Transverse colon (tissue), 3 donors: ENCODE data around the gene TNNI3.

Source experiments
- EP300 ChIP-seq: sonication (generic); formaldehyde crosslinking; IDR thresholded peaks from one replicate; pipeline ENCODE4 v1.6.1; 2017; ENCODE audit warnings: antibody characterized with exemption, low read depth
- POLR2A ChIP-seq: fragments of 450-650 bp; IDR thresholded peaks from one replicate; pipeline ENCODE4 v1.6.1; 2016; ENCODE audit warnings: antibody characterized with exemption, mild to moderate bottlenecking, moderate library complexity
- TF ChIP-seq, protein P1 (sequence below), 5 experiments: fragments of 200-600 bp in 3 of 5; fragments of 450-650 bp in 2 of 5; sonication (generic) in 3 of 5; IDR thresholded peaks; 1 replicate in 2 of 5; 2 replicates in 3 of 5; pipeline ENCODE4 v1.5.1; 2016 to 2017; ENCODE audit warnings: antibody characterized with exemption in 5 of 5, inconsistent platforms in 3 of 5, mild to moderate bottlenecking in 2 of 5, moderate library complexity in 1 of 5

DNA sequence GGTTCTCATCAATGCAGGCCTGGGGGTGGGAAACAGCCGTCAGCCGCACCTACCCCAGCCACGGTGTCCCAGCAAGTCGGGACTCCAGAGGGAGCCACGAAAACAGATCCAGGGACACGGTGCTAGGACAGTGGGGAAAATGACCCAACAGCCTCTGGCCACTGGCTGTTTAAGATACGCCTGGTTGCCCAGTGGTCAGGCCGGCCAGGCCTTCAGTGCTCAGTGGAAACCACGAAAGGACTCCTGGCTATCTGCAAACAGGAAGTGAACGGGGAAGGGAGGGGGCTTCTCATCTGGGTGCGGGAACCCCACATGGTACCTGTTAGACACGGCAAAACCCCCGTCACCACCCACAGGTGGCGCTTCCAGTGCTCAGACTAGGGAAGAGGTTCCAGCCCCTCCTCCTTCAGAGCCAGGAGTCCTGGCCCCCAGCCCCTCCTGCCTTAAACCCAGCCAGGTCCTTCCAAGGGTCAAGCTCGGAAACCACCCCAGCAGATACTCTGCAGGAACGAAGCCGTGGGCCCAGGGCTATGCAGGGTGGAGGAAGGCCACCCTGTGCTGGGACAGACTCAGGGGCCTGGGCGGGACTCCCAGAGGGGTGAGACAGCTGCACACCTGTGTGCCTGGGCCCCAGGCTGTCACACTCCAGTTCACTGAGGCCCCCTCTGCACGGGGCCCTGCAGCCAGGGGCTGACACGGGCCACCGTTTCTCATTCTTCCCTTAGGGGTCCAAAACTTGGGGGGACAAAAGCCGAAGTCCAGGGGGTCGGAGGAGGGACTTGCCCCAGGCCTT is 44.6 kb downstream of the TNNI3 start:
- TF ChIP-seq, protein P1, sequence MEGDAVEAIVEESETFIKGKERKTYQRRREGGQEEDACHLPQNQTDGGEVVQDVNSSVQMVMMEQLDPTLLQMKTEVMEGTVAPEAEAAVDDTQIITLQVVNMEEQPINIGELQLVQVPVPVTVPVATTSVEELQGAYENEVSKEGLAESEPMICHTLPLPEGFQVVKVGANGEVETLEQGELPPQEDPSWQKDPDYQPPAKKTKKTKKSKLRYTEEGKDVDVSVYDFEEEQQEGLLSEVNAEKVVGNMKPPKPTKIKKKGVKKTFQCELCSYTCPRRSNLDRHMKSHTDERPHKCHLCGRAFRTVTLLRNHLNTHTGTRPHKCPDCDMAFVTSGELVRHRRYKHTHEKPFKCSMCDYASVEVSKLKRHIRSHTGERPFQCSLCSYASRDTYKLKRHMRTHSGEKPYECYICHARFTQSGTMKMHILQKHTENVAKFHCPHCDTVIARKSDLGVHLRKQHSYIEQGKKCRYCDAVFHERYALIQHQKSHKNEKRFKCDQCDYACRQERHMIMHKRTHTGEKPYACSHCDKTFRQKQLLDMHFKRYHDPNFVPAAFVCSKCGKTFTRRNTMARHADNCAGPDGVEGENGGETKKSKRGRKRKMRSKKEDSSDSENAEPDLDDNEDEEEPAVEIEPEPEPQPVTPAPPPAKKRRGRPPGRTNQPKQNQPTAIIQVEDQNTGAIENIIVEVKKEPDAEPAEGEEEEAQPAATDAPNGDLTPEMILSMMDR (IDR thresholded peaks at IDR 0.05): no peak
- TF ChIP-seq POLR2A: no peak
- no peak for TF ChIP-seq EP300
